ELF-1 (cell line): ENCODE results near the gene F7.

ENCODE experiments used
- DNase-seq: peaks from one replicate; pipeline ENCODE4 v3.0.0-alpha.2; 2016; ENCODE audit warnings: low read depth, low spot score

Gene F7

DNA sequence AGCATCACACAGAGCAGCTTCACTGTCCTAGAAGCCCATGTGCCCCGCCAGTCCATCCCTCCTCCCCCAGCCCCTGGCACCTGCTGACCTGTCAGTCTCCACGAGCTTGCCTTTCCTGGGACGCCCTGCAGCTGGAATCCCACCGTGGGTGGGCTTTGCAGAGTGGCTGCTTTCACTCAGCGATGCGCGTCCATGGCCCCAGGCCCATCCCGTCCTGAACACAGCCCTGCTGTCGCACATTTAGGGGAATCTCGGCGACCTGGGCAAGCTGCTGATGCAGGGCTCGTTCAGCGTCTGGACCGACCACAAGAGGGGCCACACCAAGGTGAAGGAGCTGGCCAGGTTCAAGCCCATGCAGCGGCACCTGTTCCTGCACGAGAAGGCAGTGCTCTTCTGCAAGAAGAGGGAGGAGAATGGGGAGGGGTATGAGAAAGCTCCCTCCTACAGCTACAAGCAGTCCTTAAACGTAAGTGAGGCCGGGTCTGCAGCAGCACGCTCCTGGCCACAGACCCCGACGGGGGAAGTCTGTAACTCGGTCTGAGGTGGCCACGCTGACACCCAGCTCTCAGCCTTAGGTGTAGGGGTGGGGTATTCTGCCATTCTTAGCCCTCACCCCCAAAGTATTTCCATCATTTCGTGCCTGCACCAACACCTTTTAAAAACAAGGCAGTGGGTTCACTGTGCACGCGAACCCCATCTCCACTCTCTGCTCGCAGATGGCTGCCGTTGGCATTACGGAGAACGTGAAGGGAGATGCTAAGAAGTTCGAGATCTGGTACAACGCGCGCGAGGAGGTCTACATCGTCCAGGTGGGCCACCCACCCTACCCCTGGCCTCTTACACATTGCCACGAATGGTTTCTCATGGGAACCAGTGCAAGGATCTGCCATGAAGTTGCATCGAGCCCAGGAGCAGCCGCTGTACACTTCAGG, 18.3 kb upstream of the F7 start:
- no peak for DNase-seq

DNA sequence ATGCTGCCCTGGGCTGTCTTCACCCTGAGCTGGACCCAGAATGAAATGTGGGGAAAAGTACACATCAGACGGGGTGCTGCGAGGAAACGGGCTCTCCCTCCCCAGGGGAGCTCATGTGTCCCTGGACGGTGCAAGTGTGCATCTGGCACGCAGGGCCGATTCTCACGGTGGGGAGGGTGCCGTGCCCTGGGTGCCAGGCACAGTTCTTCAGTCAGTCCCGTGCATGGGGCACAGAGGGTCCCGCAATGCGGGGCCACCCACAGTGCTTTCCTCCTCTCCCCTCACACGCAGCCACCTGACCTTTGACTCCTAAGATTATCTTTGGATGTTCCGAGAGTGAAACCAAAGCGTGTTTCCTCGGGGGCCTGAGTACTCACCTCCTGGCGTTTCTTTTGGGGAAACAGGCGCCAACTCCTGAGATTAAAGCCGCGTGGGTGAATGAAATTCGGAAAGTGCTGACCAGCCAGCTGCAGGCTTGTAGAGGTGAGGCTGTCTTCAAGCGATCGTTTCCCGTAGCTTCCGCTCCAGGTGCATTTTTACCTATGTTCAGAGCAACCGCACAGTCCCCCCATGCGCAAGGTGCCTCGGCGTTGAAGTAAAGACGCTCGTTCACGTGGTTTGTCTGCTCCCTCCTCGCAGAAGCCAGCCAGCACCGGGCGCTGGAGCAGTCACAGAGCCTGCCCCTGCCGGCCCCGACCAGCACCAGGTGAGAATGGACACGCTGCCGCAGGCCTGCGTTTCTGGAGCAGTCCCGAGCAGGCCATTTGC, 17.5 kb upstream of the F7 start:
- no peak for DNase-seq

DNA sequence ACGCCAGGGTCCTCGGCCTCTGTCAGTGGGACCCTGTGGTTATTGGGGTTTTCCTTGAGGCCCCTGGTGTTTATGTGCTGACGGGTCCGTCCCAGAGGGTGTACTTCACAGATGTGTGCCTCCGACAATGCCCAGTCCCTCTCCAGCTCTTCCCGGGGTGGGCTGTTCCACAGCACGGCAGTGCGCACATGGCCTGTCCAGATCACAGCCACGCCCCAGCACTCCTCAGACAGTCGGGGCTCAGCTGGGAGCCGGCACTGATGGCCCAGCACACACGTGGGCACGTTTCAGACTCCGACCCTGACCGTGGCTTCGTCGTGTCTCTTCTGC, 16.9 kb upstream of the F7 start:
- DNase-seq: no peak

DNA sequence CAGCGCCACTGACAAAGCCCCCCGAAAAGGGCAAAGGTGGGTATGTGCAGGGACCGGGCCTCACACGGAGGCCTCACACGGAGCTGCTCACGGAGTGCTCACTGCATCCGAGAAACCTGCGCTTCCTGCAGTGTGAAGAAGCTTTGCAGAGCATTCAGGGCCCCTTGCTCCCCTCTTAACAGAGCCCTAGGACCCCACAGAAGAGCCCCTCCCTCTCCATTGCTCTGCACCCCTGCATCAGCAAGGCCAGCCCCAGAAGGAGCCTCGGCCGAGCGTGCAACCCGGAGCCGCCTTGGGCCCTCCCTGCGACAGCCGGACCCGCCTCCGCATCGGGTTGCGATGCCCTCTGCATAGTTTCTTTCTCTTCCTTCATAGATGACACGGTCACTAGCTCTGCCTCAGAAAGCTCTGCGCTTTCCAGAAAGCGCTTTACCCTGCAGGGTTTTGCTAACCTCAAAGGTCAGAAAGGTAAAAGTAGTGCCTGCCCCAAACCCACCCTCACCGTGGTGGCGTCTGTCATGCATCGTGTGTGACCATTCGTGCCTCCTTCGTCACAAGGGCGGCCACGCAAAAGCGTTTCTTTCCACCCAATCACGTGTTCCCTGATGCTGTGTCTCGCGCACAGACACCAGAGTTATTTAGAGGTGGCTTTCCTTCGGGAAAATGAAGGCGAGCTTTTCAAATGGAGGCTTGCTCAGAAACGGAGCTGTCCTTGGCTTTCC, 15.7 kb upstream of the F7 start:
- peak; percentile 29 for DNase-seq

DNA sequence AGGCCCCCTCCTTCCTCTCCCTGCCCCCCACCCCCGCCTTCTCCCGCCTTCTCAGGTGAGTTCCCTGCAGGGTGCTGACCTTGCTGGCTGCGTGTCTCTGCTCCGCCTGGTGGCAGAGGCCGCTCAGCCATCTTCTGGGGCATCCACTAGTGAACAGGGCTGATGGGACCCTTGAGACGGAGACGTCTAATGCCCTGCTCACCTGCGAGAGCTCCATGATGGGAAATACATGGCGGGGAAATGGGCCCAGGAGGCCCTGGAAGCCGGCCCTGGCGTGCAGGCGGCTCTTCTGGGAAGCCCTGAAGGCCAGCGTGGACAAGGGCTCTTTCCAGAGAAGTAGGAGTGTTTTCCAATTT, 15.2 kb upstream of the F7 start:
- peak; percentile 27 for DNase-seq

DNA sequence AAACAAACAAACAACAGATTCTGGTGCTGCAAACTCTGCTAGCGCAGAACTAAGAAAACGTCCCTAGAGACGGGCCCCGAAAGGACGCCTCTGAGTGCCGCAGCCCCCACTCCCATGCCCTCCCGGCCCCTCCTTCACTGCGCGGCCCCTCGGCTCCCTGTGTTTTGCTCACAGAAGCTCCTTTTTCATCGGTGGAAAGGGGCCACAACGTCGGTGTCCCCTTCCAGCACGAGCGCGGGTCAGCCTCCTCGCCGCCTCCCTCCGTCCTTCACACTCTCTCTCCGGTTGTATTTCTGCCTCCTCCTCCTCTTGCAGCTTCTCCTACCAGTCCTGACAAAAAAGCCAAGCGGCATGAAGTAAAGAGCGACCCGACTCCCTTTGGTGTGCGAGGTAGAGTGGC, 14.8 kb upstream of the F7 start:
- no peak for DNase-seq

DNA sequence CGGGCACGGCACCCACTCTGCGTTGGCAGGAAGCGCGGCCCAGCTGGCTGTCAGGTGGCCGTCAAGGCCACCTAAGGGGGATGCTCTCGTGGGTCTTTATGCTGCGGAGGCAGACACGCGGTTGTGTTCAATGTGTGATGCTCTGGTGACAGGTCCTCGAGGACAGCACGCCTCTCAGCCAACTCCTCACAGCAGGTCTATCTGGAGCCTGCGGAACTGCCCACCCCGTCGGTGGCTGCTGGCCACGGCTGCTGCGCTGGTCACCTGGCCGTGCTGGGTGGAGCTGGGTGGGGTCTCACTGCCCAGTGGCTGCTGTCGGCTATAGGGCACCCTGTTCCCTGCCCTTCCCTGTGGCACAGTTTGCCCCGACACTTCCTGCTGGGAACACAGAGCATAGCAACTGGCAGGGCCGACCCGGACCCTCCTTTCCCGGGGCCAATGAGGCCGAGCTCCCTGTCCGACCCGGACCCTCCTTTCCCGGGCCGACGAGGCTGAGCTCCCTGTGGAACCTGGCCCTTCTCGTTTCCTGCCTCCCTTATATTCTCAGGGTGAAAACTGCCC, 14.3 kb upstream of the F7 start:
- DNase-seq: no peak

DNA sequence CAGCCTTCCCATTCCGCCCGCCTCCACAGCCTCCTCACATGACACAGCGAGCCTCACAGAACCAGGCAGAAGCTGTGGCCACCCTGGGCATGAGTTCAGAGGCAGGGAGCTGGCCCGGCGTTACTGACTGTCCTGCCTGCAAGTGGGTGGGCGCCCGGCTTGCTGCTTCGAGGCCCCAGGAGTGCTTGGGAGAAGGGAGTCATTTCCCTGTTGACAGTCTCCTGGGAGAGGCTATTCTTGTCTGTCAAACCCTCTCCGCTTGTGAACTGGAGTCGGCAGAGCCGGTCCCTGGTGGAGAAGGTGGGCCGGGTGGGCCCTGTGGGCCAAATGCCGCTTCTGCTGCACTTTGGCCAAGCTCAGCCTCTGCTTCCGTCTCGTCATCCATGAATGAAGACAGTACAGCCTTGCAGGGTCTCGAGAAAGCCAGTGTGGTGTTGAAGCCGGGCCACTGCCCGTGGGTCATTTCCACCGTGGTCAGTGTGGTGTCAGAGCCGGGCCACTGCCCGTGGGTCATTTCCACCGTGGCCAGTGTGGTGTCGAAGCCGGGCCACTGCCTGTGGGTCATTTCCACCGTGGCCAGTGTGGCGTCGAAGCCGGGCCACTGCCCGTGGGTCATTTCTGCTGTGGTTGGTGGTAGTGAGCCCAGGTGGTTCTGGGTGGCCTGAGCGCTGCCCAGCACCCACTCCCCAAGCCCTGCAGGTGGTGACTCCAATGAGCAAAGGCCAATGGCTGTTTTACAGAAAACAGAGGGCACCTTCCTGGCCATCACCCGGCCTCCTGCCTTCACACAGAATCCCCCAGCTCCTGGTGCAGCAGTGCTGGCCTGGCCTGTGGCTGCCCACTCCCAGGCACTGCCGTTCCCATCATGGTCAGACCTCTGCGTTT, 13.5 kb upstream of the F7 start:
- DNase-seq: no peak

DNA sequence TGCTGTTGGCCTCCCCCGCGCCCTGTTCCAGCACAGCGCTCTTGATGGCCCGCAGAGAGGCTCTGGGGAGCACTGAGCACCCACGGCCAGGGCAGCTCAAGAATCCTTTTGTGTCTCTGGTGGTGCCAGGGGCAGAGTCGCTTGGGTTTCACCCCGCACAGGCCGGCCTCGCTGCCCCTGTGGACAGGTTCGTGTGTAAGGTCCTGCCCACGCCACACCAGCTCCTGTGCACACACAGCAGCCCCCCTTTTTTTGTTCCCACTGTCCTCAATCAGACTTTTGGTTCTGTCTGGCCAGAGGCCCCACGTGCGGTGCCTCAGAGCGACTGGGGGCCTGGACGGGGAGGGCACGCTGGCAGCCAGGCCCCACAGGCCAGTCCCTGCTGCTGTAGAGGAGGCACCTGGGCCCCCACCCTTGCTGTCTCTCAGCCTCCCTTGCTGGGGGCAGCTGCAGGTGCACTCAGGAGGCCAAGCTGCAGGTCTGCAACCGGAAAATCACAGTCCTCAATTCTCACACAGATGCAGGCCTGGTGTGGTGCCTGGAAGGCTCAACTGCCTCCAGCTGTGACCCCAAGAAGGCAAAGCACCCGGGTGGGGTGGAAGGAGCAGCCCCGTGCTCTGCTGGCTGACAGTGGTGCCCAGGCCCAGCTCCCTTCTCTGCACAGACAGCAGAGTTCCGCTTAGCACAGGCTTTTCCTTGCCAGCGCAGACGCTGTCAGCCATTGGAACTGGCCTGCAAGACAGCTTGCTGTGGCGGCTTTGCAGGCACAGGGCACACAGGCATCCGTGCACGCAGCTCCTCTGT, 12.6 kb upstream of the F7 start:
- DNase-seq: no peak

DNA sequence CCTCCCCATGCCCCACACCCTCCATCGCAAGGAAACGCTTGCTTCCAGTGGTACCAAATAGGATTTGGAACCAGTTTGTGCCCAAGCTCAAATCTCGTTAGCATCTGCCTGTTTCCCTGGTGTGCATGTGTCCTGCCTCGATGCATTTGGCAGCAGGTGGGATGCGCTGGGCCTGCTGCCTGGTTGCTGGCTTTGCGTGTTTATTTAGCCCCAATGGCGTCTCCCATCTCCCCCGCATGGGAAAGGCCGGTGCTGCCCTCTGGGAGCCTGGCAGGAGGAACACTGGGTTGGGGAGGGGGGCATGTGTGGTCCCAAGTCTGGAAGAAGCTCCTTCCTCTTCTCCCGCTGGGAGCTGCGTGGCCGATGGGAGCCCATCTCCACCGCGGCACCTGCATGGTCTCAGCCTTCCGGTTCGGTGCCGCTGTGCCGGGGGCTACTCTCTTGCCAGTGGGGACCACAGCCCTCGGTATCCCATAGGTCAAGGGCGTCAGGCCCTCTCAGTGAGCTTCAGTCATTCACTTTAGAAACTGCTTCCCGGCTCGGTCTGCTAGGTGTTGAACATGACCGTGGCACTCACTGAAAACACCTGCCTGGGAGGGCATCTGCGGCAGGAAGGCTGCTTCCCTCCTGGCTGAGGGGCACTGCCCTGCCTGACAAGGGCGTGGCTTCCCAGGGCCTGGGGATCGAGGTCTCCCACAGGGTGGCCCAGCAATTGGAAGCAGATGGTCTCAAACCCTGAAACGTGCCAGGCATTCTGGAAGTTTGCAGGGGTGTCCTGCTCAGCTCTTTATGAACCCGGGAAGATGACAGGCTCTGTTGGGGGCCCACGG, 11.8 kb upstream of the F7 start:
- DNase-seq: no peak

DNA sequence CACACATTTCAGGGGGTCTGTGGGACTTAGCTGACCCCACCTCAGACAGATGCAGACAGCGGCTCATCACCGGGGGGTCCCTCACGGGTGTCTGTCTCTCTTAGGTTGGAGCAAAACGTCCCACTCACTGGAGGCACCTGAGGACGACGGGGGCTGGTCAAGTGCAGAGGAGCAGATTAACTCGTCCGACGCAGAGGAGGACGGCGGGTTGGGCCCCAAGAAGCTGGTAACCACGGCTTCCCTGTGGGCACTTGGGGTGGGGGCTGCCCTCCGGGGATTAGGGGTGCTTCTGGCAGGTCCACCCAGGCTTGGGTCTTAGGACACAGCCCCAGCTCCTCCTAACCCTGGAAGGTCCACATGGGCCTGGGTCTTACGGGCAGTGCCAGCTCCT, 11.2 kb upstream of the F7 start:
- no peak for DNase-seq

DNA sequence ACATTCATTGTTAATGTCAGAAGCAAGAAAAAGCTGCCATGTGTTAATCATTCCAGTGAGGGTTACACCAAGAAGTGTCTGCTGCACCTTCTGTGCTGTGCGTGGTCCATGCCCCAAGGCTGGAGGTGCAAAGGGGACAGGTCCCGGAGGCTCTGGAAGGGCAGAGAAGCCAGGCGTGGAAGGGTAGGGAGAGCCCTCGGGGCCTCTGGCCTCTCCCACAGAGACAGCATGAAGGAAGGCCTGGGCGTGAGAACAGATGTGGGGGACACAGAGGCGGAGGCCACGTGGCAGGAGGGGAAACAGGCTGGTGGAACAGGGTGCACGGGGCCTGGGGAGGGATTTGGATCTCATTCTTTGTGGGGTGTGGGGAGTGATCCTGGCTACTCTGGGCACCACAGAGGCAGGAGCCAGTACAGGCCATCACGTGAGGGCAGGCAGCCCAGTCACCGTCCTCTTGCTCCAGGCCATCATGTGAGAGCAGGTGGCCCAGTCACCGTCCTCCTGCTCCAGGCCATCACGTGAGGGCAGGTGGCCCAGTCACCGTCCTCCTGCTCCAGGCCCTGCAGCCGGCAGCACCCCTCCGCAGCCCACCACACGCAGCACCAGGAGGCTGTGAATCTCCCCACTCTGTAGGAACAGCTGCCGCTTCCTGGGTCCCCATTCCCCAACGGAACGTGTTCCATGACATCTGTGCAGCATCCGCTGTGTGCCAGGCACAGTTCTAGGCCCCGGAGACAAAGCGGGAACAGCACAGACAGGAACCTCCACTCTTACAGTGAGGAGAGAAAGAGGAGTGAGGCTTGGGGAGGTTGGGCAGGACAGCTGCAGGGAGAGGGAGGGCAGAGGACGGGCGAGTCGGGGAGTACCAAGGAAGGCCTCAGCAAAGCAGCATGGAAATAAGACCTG, 10.2 kb upstream of the F7 start:
- DNase-seq: no peak

DNA sequence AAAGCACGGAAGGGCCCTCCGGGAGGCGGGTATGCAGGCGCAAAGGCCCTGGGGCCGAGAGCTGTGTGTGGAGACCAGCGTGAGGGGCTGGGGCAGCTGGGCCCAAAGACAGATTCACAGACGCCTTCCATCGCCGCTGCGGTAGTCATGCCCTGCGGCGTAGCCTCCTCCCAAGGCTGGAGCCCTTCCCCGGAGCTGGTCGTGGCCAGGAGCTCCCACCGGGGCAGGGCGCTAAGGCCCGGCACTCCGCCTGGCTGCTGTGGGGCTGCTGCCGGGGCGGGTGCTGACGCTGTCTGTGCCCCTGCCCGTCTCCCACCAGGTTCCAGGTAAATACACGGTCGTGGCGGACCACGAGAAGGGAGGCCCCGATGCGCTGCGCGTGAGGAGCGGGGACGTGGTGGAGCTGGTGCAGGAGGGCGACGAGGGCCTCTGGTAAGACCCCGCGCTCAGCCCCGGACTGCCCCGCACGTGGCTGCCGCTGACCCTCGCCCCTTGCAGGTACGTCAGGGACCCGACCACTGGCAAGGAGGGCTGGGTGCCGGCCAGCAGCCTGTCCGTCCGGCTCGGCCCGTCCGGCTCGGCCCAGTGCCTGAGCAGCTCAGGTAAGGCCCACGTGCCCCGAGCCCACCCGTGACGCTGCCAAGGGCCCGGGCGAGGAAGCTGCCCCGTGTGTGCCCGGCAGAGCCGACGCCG, 9.4 kb upstream of the F7 start:
- DNase-seq: peak; percentile 66

DNA sequence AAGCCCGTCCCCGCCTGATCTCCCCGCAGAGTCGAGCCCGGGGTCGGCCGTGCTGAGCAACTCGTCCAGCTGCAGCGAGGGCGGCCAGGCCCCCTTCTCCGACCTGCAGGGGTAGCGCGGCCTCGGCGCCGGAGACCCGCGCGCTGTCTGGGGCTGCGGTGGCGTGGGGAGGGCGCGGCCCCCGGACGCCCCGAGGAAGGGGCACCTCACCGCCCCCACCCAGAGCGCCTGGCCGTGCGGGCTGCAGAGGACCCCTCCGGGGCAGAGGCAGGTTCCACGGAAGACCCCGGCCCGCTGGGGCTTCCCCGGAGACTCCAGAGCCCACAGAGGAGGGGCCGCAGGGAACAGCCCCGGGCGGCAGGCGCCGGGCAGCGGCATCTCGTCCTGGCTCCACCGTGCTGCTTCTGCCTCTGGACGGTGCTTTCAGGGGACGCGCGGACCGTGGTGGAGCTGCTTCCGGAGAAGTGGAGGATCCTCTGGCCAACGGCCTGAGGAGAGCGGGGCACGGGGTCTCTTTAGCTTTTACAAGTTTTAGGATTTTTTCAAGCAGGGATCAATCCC, 8.8 kb upstream of the F7 start:
- peak; percentile 52 for DNase-seq

DNA sequence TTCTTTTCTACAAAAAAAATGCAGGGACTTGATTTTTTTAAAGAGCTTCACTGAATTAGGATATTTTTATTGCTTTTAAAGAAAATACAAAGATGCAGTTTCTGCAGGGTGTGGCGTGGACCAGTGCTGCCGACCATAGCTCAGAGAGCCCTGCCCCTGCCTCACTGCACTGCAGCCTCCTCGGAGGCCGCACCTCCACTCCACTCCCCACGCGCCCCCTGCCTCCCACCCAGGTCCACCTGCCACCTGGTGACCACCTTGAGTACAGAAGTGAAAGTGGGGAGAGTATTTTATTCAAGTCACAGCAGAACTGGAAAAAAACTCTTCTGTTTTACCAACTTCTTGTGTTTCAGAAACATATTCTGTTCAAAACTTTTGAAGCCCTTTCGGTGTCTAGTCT, 7.9 kb upstream of the F7 start:
- no peak for DNase-seq

DNA sequence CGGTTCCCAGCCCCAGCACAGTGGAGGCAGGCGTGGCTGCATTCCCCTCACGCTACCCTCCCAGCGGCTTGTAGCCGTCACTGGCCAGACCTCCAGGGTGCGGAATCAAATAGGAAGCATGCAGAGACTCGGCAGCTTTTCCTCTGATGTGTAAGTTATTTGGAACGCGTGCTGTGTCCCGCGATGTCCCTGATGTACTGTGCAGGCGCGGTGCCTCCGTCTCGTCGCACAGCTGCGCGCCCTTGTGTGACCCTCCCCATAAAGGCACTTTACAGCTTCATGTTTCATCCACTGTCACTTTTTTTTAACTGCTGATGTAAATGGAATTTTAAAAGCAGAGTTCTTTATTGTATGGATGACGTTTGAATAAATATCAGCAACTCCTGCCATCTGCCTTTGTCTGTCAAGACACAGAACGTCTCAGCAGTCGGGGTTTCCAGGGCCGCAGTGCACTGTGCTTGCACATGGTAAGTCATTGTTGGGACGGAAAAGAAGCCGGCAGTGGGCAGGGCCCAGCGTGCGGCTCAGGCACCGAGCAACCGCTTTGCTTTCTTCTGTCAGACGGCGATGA, 7.3 kb upstream of the F7 start:
- DNase-seq: peak; percentile 64

DNA sequence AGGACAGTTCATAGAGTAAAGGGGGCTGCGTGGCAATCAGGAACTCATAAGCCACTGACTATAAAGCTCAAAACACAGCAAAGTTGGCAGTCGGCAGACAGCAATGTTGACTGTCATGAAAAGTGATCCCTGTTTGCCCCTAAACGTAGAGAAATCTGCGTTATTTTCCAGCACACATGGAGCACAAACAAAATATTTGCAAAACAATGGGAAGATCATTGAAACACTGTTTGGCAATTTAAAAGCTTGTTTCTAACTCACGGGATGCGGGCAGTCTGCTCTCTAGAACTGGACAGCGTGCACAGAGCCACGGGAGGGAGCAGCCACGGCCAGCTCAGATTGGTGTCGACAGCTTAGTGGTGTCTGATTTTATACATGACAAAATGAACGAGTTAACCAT, 6.4 kb upstream of the F7 start:
- no peak for DNase-seq
